Caco-2 (cell line): Measurements from ENCODE around the gene SLC25A10. TPM values are rescaled to one million over a fixed set of nuclear protein-coding genes. Genes with fewer than 3 reads are reported as not detected.

Source experiments
- BruUV-seq: library from RNA; stranded (reverse); fragments of 400-500 nt; replicated peaks from 2 replicates; lab custom pipeline; 2021; lab: Mats Ljungman, UMichigan
- CTCF ChIA-PET: fragments of 300-600 bp; sonication (Branson Sonifier 250); formaldehyde crosslinking; loops from one replicate; lab custom pipeline; 2022; ENCODE audit warnings: antibody characterized with exemption; lab: Charles Lee
- POLR2A ChIA-PET: fragments of 300-600 bp; sonication (Branson Sonifier 250); formaldehyde crosslinking; loops from one replicate; lab custom pipeline; 2022; ENCODE audit warnings: antibody characterized with exemption; lab: Charles Lee
- DNase-seq, 2 experiments: peaks; one replicate each; pipeline versions ENCODE4 v3.0.0 to v3.0.0-alpha.2; 2020 to 2022
- H3K27me3 ChIP-seq: replicated peaks from 2 replicates; pipeline ENCODE4 v1.6.0; 2011; ENCODE audit warnings: low read length; ENCODE audit not compliant: control insufficient read depth, insufficient read depth
- H3K36me3 ChIP-seq: 2 replicates; pipeline ENCODE4 v1.5.1; 2011; ENCODE audit warnings: low read length; ENCODE audit not compliant: control insufficient read depth, insufficient read depth
- H3K4me1 ChIP-seq: fragments of 250-450 bp; sonication (Bioruptor Pico); 2 replicates; pipeline ENCODE4 v1.5.1; 2020; ENCODE audit warnings: mild to moderate bottlenecking
- H3K4me3 ChIP-seq: 2 replicates; pipeline ENCODE4 v1.5.1; 2011; ENCODE audit warnings: low read depth, mild to moderate bottlenecking, control low read depth, low read length
- H3K9me3 ChIP-seq: fragments of 250-450 bp; sonication (Bioruptor Pico); 2 replicates; pipeline ENCODE4 v1.5.1; 2020; ENCODE audit warnings: mild to moderate bottlenecking, moderate library complexity
- H3K27ac Mint-ChIP-seq: one replicate; pipeline ENCODE4 v1.8.0; 2022; ENCODE audit warnings: mixed read lengths; ENCODE audit not compliant: unreplicated experiment
- H3K27me3 Mint-ChIP-seq: one replicate; pipeline ENCODE4 v1.8.0; 2022; ENCODE audit warnings: mixed read lengths; ENCODE audit not compliant: insufficient read depth, unreplicated experiment
- H3K36me3 Mint-ChIP-seq: one replicate; pipeline ENCODE4 v1.8.0; 2022; ENCODE audit warnings: mild to moderate bottlenecking, mixed read lengths; ENCODE audit not compliant: insufficient read depth, unreplicated experiment
- H3K4me1 Mint-ChIP-seq: one replicate; pipeline ENCODE4 v1.8.0; 2022; ENCODE audit warnings: low read depth, mixed read lengths; ENCODE audit not compliant: unreplicated experiment
- H3K4me3 Mint-ChIP-seq: one replicate; pipeline ENCODE4 v1.8.0; 2022; ENCODE audit warnings: mild to moderate bottlenecking, moderate library complexity, mixed read lengths; ENCODE audit not compliant: unreplicated experiment
- H3K9me3 Mint-ChIP-seq: one replicate; pipeline ENCODE4 v1.8.0; 2022; ENCODE audit warnings: mixed read lengths; ENCODE audit not compliant: unreplicated experiment
- CTCF ChIP-seq, 2 experiments: fragments of 200-600 bp in 1 of 2; IDR thresholded peaks; 1 replicate in 1 of 2; 2 replicates in 1 of 2; pipeline versions ENCODE4 v1.5.1 to v1.8.0; 2011 to 2022; ENCODE audit warnings: antibody characterized with exemption in 1 of 2, control low read depth in 1 of 2, inconsistent platforms in 1 of 2, low read depth in 1 of 2, low read length in 1 of 2, mild to moderate bottlenecking in 1 of 2, moderate library complexity in 1 of 2; ENCODE audit not compliant: insufficient read depth in 1 of 2, severe bottlenecking in 1 of 2, unreplicated experiment in 1 of 2
- intact Hi-C: fragments of 100-400 bp; cut with micrococcal nuclease; formaldehyde crosslinking; loops from one replicate; pipeline ENCODE4 v1.10.0; 2022; ENCODE audit not compliant: unreplicated experiment
- total RNA-seq: library from RNA; stranded (reverse); gene quantifications from 2 replicates; pipeline ENCODE4 v1.2.3, GENCODE V29; 2022

SLC25A10 gene
- total RNA-seq, 1 experiment from 2014 or later = 49.5 TPM

GRCh38 chr17:81740395-81740961, 28.4 kb downstream of the SLC25A10 start:
- no peaks in the 10 kb centered on the region for H3K27me3 Mint-ChIP-seq
- TF ChIP-seq CTCF (IDR thresholded peaks at IDR 0.05; ENCODE audit: insufficient read depth in 1 of 2, low read depth in 1 of 2, low read length in 1 of 2, severe bottlenecking in 1 of 2, unreplicated experiment in 1 of 2) = no peak
- Histone ChIP-seq H3K27me3 (no peaks in the 10 kb centered on the region), H3K9me3 (no peaks in the 10 kb centered on the region), H3K4me1 (peaks cover 3% of the 10 kb centered on the region; the same call in 1 of the 2 replicates), H3K36me3 (no peaks in the 10 kb centered on the region), H3K4me3 (no peak overlapping the region)
- intact Hi-C loops = no loop called here
- CTCF ChIA-PET = interaction anchor here (0.7 kb wide), 1 partner anchor 136 kb away, joined by 3 read pairs; no protein-coding TSS in a partner anchor
- DNase-seq = no peak
- no peaks in the 10 kb centered on the region for H3K36me3 Mint-ChIP-seq
- POLR2A ChIA-PET = no interaction called here
- no peaks in the 10 kb centered on the region for H3K4me1 Mint-ChIP-seq
- H3K9me3 Mint-ChIP-seq = no peaks in the 10 kb centered on the region
- BruUV-seq = no TSS peak
- no peak overlapping the region for H3K4me3 Mint-ChIP-seq
- no peak overlapping the region for H3K27ac Mint-ChIP-seq

DNA sequence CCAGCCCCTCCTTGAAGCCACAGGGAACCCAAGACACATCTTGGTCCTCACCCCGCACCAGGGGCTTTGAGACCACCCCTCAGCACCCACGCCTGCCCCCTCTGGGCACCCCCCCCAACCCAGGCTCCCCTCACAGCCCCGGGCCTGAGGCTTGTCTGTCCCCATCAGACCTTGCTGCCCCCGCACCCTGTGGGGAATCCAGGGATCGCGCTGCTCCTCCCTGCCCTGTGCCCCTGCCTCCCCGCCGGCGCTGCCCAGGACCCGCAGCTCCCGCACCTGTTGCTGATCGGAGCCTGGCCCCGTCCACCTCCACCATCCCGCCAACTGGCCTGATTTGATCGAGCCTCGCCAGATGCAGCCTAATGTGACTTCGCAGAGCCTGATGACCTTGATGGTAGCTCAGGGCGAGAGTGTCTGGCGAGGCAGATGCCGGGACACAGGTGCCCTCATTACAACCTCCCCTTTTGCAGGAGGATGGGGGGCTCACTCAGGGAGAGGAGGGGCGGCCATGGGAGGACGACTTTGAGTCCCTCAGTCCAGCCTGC, 29.0 kb downstream of the SLC25A10 start:
- CTCF ChIA-PET = no interaction called here
- no peaks in the 10 kb centered on the region for H3K27me3 ChIP-seq
- Mint-ChIP-seq H3K27ac (no peak overlapping the region), H3K4me1 (no peaks in the 10 kb centered on the region), H3K4me3 (no peak overlapping the region), H3K9me3 (no peaks in the 10 kb centered on the region), H3K36me3 (no peaks in the 10 kb centered on the region), H3K27me3 (no peaks in the 10 kb centered on the region)
- no peak overlapping the region for H3K4me3 ChIP-seq
- POLR2A ChIA-PET = no interaction called here
- no peaks in the 10 kb centered on the region for H3K9me3 ChIP-seq
- intact Hi-C loops = no loop called here
- DNase-seq = no peak
- no TSS peak for BruUV-seq
- no peaks in the 10 kb centered on the region for H3K4me1 ChIP-seq
- H3K36me3 ChIP-seq = no peaks in the 10 kb centered on the region
- no peak for TF ChIP-seq CTCF (IDR thresholded peaks at IDR 0.05; ENCODE audit: insufficient read depth in 1 of 2, low read depth in 1 of 2, low read length in 1 of 2, severe bottlenecking in 1 of 2, unreplicated experiment in 1 of 2)

GRCh38 chr17:81741594-81742452, 29.7 kb downstream of the SLC25A10 start:
- TF ChIP-seq CTCF (IDR thresholded peaks at IDR 0.05; ENCODE audit: insufficient read depth in 1 of 2, low read depth in 1 of 2, low read length in 1 of 2, severe bottlenecking in 1 of 2, unreplicated experiment in 1 of 2) = no peak
- Mint-ChIP-seq H3K27ac (no peak overlapping the region), H3K4me3 (no peak overlapping the region), H3K9me3 (no peaks in the 10 kb centered on the region), H3K4me1 (no peaks in the 10 kb centered on the region), H3K27me3 (no peaks in the 10 kb centered on the region), H3K36me3 (no peaks in the 10 kb centered on the region)
- H3K4me1 ChIP-seq = no peaks in the 10 kb centered on the region
- H3K4me3 ChIP-seq = no peak overlapping the region
- DNase-seq = no peak
- intact Hi-C loops = no loop called here
- H3K9me3 ChIP-seq = no peaks in the 10 kb centered on the region
- no peaks in the 10 kb centered on the region for H3K27me3 ChIP-seq
- ChIA-PET CTCF (no interaction called here), POLR2A (no interaction called here)
- BruUV-seq = no TSS peak
- no peaks in the 10 kb centered on the region for H3K36me3 ChIP-seq
